Right hindlimb (tissue), 1 donor: ENCODE measurements around the gene GTF2IRD1.
A peak's percentile ranks its signal among the peaks of the same experiment; 100 is the strongest.
"Not testable (repeated sequence)": the region's sequence is repeated elsewhere in the genome, so short reads cannot be mapped to it uniquely, and the experiment has no call there.

ENCODE experiments used
- DNase-seq: peaks from one replicate; pipeline ENCODE4 v3.0.0-alpha.2; 2018

GTF2IRD1 gene, protein sequence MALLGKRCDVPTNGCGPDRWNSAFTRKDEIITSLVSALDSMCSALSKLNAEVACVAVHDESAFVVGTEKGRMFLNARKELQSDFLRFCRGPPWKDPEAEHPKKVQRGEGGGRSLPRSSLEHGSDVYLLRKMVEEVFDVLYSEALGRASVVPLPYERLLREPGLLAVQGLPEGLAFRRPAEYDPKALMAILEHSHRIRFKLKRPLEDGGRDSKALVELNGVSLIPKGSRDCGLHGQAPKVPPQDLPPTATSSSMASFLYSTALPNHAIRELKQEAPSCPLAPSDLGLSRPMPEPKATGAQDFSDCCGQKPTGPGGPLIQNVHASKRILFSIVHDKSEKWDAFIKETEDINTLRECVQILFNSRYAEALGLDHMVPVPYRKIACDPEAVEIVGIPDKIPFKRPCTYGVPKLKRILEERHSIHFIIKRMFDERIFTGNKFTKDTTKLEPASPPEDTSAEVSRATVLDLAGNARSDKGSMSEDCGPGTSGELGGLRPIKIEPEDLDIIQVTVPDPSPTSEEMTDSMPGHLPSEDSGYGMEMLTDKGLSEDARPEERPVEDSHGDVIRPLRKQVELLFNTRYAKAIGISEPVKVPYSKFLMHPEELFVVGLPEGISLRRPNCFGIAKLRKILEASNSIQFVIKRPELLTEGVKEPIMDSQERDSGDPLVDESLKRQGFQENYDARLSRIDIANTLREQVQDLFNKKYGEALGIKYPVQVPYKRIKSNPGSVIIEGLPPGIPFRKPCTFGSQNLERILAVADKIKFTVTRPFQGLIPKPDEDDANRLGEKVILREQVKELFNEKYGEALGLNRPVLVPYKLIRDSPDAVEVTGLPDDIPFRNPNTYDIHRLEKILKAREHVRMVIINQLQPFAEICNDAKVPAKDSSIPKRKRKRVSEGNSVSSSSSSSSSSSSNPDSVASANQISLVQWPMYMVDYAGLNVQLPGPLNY

DNA sequence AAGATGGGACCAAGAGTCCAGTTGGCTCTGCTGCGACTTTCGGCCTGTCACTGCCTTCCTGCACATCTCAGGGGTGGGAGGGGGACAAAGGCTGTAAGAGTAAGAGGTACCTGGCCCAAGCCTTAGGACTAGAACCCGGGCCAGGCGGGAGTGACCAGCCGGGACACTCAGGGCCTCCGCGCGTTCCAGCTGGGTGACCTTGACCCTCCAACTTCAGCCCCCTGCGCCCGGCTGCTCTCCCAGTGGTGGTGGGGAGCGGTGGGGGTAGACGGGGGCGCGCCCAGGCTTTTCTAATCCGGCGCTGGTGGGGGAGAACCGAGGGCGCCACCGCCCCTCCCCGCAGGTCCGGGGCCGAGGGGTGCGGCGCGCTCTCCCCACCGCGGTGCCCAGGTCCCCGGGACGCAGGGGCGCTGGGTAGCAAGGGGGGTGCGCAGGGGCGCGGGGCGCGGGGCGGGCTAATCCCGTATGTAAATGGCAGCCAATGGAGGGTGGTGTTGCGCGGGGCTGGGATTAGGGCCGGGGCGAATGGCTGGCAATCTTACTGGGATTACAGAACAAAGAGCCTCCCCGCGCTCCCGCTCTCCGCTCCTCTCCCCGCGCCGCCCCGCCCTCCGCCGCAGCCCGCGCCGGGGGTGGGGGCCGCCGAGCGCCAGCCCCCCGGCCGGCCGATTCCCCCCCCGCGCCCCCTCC lies at the start of gene GTF2IRD1:
TSS of gene GTF2IRD1 (plus strand) at position 585 of the 690 bp plus-strand sequence. CDS start 54,175 bp downstream, outside the sequence.
- peak; percentile 87 for DNase-seq

DNA sequence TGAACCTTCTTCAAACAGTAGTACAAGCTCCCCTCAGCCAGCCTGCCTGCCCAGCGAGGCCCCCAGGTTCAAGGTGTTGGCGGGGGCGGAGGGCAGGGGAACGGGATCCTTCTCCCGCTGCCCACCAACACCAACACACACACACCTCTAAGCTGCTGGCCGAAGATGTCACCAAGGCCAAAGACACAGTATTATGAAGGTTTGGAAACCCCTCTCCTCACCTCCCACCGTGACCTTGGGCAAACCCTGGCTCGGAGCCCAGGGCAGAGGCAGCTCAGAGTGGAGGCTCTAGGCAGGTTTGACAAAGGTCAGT lies 49.4 kb upstream of the GTF2IRD1 start:
- DNase-seq, result no peak

DNA sequence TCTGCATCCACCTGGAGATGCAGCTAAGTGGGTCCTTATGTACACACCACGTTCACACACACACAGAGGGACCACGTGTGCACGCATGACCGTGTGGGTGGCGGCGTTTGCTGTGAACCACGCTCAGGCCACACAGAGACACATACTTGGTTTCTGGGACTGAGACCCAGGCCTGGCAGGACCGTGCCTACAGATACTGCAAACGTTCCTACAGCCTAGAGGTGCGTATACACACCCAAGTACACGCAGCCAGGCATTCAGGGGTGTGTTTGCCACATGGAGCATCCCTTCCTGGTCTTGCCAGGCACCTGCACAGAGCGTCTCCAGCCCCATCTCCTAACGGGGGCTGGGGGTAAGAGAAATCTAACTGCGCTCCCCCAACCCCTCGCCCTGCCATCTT lies 49.0 kb upstream of the GTF2IRD1 start:
- no peak for DNase-seq

DNA sequence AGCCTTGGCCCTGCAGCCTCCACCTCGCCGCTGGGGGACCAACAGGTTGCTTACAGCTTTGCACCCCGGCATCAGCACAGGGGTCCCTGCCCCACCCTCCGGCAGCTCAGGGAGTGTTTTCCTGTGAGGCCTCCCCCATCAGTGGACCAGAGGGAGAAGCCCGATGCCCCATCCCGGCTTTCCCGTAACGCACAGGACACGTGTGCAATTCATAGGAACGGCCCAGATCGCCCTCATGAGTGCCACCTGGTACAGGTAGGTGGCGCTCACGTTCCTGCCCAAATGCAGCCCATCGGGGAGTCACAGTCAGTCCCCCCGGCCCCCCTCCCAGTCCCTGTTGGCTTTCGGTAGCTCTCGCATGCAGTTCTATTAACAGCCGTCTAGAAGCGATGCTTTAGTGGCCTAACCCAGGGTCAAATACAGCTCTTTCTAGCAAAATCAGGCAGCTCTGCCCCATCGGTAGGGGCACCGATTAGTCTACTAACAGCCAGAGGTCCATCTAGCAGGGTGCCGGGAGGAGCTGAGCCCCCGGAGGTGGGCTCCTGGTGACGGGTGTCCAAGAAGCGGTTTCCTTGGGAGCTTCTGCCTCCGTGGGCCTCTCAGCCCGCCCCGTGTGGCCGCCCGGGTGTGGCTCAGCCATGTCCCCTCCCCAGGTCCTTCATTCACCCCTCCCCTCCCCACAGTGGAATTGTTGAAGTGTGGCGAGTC lies 48.4 kb upstream of the GTF2IRD1 start:
- DNase-seq, result no peak

DNA sequence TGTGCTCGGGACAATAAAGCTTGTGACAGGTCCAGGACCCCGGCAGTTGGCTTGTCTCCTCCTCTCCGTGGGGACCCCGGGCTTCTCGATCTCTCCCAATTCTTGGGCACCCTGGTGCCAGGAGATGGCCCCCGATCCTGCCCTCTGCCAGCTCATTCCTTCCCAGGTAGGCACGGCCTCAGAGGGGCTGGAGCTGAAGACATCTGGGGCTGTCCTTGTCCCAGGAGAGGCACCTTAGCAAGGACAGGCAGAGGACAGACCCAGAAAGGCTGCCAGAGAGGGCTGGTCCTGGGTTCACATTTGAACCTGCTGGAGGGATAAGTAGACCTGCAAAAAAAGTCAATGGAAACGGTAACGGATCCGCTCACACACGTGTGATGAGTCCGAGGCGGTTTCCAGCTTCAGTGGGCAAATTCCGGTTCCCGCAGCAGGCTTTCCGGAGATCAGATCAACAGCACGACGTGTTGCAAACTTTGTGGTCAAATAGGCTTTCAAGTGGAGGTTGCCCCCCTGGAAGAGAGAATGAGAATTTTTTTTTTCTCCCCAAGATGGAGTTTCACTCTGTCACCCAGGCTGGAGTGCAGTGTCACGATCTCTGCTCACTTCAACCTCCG lies 47.7 kb upstream of the GTF2IRD1 start:
- DNase-seq, result no peak

DNA sequence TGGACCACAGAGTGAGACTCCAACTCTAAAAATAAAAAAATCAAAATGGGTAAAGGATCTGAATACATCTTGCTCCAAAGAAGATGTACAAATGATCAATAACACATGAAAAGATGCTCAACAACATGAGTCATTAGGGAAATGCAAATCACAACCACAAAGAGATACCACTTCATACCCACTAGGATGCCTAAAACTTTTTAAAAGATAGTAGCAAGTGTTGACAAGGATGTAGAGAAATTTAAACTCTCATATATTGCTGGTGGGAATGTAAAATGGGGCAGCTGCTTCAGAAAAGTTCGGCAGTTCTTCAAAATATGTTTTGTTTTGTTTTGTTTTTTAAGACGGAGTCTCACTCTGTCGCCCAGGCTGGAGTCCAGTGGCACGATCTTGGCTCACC lies 45.7 kb upstream of the GTF2IRD1 start:
- DNase-seq, result no peak

DNA sequence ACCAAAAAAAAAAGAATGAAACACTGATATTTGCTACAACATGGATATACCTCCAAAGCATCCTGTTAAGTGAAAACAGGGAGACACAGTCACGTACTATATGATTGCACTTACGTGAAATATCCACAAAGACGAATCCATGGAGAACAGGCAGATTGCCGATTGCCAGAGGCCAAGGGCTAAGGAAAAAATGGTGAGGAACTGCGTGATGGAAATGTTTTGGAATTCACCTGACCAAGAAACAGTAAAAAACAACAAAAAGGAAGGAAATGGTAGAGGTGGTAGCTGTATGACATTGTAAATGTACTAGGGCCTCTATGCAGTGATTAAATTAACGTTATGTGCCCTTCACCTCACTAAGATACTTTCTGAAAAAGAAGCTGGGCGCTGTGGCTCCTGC lies 44.1 kb upstream of the GTF2IRD1 start:
- no peak for DNase-seq

DNA sequence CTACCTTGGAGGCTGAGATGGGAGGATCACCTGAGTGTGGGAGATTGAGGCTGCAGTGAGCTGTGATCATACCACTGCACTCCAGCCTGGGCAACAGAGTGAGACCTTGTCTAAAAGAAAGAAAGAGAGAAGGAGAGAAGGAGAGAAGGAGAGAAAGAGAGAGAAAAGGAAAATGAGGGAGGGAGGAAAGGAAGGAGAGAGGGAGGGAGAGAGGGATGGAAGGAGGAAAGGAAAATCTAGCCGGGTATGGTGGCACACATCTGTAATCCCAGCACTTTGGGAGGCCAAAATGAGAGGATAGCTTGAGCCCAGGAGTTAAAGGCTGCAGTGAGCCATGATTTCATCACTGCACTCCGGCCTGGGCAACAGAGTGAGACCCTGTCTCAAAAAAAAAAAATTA lies 42.9 kb upstream of the GTF2IRD1 start:
- no peak for DNase-seq

DNA sequence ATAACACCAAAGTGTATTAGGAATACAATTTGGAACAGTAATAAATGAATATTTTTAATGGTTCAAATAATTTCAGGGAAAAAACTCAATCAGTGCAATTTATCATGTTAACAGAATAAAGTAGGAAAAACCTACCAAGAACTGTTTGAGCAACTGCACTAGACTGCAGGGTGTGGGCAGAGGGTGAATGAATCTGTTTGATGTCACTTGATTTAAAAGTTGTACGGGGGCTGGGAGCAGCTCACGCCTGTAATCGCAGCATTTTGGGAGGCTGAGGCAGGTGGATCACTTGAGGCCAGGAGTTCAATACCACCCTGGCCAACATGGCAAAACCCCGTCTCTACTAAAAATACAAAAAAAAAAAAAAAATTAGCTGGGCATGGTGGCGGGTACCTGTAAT lies 42.1 kb upstream of the GTF2IRD1 start:
- DNase-seq, result not testable (repeated sequence)

DNA sequence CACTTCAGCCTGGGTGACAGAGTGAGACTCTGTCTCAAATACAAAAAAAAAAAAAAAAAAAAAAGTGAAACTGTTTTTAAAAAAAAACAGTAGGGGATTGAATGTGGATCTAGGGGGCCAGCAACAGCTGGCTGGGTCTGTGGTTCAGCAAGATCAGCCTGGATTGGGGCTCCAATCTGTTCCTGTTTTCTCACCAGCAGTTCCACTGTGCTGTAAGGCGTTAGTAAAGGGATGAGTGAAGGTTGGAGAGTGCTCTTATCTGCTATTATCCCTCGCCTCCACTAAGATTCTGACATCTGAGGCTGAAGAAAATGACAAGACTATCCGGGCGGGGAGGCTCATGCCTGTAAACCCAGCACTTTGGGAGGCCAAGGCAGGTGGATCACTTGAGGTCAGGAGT lies 41.6 kb upstream of the GTF2IRD1 start:
- no peak for DNase-seq

DNA sequence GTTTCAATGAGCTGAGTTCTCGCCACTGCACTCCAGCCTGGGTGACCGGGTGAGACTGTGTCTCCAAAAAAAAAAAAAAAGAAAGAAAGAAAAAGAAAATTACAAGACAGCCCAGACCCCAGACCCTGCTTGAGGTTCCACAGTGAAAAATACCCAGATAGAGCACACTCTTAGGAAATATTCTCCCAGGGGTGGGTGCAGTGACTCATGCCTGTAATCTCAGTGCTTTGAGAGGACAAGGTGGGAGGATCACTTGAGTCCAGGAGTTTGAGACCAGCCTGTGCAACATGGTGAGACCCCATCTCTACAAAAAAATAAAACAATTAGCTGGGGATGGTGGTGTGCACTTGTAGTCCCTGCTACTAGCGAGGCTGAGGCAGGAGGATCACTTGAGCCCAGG lies 41.1 kb upstream of the GTF2IRD1 start:
- no peak for DNase-seq

DNA sequence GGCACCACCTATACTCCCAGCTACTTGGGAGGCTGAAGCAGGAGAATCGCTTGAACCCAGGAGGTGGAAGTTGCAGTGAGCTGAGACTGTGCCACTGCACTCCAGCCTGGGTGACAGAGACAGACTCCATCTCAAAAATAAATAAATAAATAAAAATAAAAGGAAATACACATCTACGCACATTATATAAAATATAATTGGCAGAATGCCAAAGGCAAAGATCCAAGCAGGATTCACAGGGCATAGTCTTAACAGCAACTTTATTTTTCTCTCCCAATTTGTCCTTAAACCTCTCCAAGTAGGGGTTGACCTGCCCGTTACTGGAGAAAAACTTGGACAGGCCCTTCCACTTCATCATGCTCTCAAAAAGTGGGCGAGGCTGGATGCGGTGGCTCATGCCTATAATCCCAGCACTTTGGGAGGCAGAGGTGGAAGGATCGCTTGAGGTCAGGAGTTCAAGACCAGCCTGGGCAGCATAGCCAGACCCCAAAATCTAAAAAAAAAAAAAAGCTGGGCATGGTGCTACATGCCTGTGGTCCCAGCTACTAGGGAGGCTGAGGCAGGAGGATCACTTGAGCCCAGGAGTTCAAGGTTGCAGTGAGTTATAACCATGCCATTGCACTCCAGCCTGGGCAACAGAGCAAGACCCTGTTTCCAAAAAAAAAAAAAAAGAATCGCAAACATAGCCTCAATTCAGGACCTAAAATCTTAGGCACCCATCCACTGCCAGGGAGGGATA lies 38.9 kb upstream of the GTF2IRD1 start:
- not testable (repeated sequence) for DNase-seq

DNA sequence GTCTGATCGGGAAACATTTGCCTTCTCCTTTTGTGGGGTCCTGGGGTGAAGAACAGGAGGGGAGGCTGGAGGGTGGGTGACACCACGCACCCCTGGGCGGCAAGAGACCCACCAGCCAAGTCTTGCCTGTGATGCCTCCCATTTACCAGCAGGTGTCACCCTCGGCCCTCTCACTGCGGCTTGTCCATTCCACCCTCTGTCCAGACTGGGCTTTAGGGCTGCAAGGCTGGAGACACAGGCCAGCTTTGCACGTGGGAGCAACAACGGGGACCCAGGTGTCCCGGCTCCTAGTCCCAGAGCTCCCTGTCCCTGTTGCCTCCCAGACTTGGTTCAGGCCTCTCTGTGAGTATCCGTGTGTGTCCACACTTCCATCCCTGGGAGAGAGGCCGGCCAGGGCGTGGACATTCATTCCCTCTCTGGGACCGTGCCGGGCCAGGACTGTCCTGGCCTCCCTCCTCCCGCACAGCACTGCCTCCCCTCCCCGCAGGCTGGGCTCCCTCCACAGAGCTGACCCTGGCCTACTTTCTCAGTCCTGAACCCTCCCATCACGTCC lies 36.2 kb upstream of the GTF2IRD1 start:
- peak; percentile 76 for DNase-seq

DNA sequence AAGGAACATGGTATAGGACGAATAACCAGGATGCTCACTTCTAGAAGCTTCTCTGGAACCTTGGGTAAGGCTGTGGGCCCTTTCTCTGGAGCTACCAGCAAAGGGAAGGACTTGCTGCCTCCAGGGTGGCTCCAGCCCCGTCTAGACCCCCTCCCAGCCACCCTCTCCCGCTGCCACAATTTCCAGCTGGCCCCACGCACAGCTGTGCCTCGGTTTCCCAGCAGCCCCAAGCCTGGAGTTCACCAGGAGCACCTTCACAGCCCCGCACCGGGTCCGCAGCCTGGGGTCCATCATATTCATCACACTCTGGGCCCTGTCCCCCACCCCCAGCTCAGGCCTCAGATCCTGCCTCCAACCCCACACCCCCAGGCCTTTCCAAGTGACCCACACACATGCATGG lies 35.6 kb upstream of the GTF2IRD1 start:
- no peak for DNase-seq

DNA sequence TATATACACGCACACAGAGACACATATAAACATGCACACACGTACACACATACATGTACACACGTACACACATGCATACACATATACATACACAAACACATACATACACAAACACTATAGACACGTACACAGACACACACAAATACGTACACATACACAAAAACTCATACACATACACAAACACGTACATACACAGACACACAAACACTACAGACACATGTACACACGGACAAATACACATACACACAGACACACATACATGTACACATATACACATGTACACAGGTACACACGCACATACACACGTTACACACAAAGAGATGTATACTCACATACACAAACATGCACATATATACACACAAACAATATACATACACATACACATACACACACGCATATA lies 35.2 kb upstream of the GTF2IRD1 start:
- DNase-seq, result no peak

DNA sequence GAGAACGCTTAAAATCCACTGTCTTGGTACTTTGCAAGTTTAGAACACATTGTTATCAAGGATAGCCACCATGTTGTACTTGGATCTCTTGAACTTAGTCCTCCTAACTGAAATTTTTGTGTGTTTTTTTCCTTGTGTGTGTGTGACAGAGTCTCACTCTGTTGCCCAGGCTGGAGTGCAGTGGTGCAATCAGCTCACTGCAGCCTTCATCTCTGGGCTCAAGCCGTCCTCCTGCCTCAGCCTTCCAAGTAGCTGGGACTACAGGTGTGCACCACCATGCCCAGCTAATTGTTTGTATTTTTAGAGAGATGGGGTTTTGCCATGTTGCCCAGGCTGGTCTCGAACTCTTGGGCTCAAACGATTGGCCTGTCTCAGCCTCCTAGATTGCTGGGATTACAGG lies 34.5 kb upstream of the GTF2IRD1 start:
- DNase-seq, result not testable (repeated sequence)

DNA sequence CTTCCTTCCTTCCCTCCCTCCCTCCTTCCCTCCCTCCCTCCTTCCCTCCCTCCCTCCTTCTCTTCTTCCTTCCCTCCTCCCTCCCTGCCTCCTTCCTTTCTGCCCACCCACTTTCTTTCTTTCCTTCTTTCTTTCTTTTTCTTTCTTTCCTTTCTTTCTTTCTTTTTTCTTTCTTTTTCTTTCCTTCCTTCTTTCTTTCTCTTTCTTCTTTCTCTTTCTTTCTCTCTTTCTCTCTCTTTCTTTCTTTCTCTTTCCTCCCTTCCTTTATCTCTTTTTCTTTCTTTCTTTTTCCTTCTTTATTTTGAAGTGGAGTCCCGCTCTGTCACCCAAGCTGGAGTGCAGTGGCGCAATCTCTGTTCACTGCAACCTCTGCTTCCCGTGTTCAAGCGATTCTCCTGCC lies 33.7 kb upstream of the GTF2IRD1 start:
- no peak for DNase-seq

DNA sequence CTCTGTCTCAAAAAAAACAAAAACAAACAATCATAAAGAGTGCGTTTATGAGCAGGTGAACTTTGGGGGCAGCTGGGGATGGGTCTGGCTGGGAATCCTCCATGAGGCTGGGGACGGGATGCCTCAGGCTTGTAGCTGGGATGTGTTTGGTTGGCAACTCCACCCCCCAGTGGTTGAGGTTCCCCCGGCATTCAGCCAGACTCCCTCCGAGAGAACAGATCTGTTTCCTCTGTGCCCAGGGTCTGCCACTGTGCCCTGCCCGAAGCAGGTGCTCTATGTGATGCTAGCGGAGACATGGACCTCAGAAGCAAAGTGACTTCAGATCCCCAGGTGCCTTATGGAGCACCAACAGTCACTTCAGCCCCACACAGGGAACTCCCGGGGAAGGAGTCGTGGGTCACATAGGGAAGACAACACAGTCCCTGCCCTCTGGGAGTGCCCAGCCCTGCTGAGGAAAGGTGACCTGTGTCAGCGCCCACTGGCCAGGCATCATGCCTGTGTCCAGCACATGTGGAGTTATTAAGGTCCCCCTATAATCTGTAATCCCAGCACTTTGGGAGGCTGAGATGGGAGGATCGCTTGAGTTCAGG lies 29.3 kb upstream of the GTF2IRD1 start:
- DNase-seq, result no peak

DNA sequence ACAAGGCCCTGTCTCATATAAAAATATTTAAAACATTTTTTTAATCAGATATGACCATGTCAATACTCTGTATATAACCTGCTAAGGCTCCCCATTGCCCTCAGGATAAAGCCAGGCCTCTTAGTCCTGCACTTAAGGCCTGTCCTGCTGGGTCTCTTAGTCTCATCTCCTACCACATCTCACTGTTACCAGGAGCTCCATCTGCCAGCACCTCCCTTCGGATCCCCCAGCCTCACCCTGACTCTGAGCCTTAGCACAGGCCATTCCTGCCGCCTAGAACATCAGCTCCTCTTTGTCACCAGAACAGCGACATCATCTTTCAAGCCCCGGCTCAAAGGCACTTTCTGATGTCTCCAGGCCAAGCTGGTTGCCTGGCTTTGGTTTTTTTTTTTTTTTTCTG lies 25.7 kb upstream of the GTF2IRD1 start:
- DNase-seq, result no peak

DNA sequence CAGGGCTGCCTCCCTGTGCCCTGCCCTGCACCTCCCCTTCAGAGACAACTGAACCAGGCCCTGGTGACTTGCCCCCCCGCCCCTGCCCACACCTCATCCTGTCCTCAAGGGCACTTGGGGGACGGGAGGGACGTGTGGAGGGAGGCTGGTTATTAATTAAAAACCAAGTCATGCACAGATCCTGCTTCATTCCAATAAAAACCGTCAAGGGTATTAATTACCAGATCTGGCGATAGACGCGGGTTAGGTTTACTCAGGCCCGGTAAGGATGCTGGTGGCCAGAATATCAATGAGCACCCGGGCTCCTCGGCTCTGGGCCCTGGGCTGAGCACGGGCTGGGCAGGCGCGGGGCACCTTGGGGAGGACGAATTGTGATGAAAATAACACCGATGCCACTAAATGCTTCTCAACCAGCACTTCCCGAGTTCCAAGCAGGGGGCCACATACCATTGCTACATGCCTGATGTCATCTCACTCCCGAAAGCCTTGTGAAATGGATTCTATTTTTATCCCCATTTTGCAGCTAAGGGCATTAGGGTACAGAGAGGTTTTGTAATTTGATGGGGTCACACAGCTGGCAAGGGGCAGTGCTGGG lies 24.5 kb upstream of the GTF2IRD1 start:
- no peak for DNase-seq
